HepG2 (cell line): ENCODE measurements around the gene RPL3. TPM values are rescaled to one million over a fixed set of nuclear protein-coding genes. Genes with fewer than 3 reads are reported as not detected.
A peak's percentile ranks its signal among the peaks of the same experiment; 100 is the strongest.

Source experiments
- ATAC-seq: fragments of 200-7000 bp; cut with Tn5 transposase; 3 replicates; pipeline ENCODE4 v1.9.1; 2020; ENCODE audit warnings: mild to moderate bottlenecking, moderate library complexity
- BruUV-seq: library from RNA; stranded (reverse); fragments of 400-500 nt; replicated peaks from 2 replicates; lab custom pipeline; 2021; lab: Mats Ljungman, UMichigan
- CTCF ChIA-PET: fragments of 300-600 bp; formaldehyde crosslinking; extraction: SDS; loops from one replicate; lab custom pipeline; 2021; ENCODE audit warnings: low total read pairs, inconsistent platforms, low intra/inter-chr PET ratio; lab: Yijun Ruan, JAX
- POLR2A ChIA-PET: fragments of 350-600 bp; sonication (Branson Sonifier 250); formaldehyde crosslinking; loops from one replicate; lab custom pipeline; 2020; ENCODE audit warnings: antibody characterized with exemption, inconsistent platforms; lab: Yijun Ruan, JAX
- DNase-seq: peaks from one replicate; pipeline ENCODE4 v3.0.0-alpha.2; 2015; ENCODE audit warnings: low spot score
- FAIRE-seq: peaks from 3 replicates; lab custom pipeline; 2011; peaks lifted over from hg19 to GRCh38; lab: Jason Lieb, UNC
- H2AFZ ChIP-seq: one replicate; pipeline ENCODE4 v1.6.1; 2011; ENCODE audit warnings: low read length, inconsistent platforms
- H3K27ac ChIP-seq: fragments of 300-600 bp; 3 replicates; pipeline ENCODE4 v1.8.0; 2011; ENCODE audit warnings: mixed run types, mild to moderate bottlenecking, mixed read lengths, low read length, inconsistent platforms; ENCODE audit not compliant: insufficient read depth; ENCODE audit errors: extremely low read length
- H3K27me3 ChIP-seq, 2 experiments: fragments of 200-600 bp in 1 of 2; 2 replicates in 1 of 2; 3 replicates in 1 of 2; pipeline versions ENCODE4 v1.6.0 to v1.8.0; 2011; ENCODE audit warnings: low read length in 2 of 2, mild to moderate bottlenecking in 2 of 2, moderate library complexity in 2 of 2, inconsistent platforms in 1 of 2; ENCODE audit not compliant: insufficient read depth in 2 of 2, control insufficient read depth in 1 of 2
- H3K36me3 ChIP-seq, 2 experiments: fragments of 200-600 bp in 1 of 2; replicated peaks in 1 of 2; 2 replicates in 1 of 2; 3 replicates in 1 of 2; pipeline versions ENCODE4 v1.5.1 to v1.8.0; 2011; ENCODE audit warnings: low read length in 2 of 2, inconsistent platforms in 1 of 2; ENCODE audit not compliant: insufficient read depth in 2 of 2, control insufficient read depth in 1 of 2
- H3K4me1 ChIP-seq: 2 replicates; pipeline ENCODE4 v1.5.1; 2012; ENCODE audit warnings: low read length, inconsistent platforms; ENCODE audit not compliant: insufficient read depth
- H3K4me2 ChIP-seq: 2 replicates; pipeline ENCODE4 v1.6.0; 2011; ENCODE audit warnings: low read depth, low read length, inconsistent platforms
- H3K4me3 ChIP-seq, 3 experiments: fragments of 200-600 bp in 1 of 3; sonication (generic), shearing (Covaris generic) in 1 of 3; replicated peaks in 1 of 3; 2 replicates each; pipeline ENCODE4 v1.5.1; 2011 to 2016; ENCODE audit warnings: low read length in 3 of 3, inconsistent platforms in 2 of 3, low read depth in 2 of 3, mild to moderate bottlenecking in 2 of 3, control low read depth in 1 of 3, mixed read lengths in 1 of 3; ENCODE audit not compliant: insufficient read depth in 1 of 3
- H3K79me2 ChIP-seq: one replicate; pipeline ENCODE4 v1.6.1; 2011; ENCODE audit warnings: low read length, inconsistent platforms; ENCODE audit not compliant: insufficient read depth
- H3K9ac ChIP-seq: 2 replicates; pipeline ENCODE4 v1.6.0; 2011; ENCODE audit warnings: mild to moderate bottlenecking, low read depth, low read length, inconsistent platforms; ENCODE audit not compliant: insufficient read depth
- H3K9me3 ChIP-seq: 2 replicates; pipeline ENCODE4 v1.5.1; 2012; ENCODE audit warnings: mild to moderate bottlenecking, low read length
- H4K20me1 ChIP-seq: 2 replicates; pipeline ENCODE4 v1.6.0; 2011; ENCODE audit warnings: inconsistent platforms, mild to moderate bottlenecking, low read length, moderate library complexity; ENCODE audit not compliant: insufficient read depth
- AKNA ChIP-seq: sonication (generic); formaldehyde crosslinking; IDR thresholded peaks from 2 replicates; pipeline ENCODE4 v1.4.0; 2020; ENCODE audit warnings: missing genetic modification reagents, borderline replicate concordance
- CEBPG ChIP-seq: IDR thresholded peaks from 2 replicates; pipeline ENCODE4 v1.6.1; 2016
- NFE2L2 ChIP-seq: fragments of 150-350 bp; IDR thresholded peaks from 2 replicates; pipeline ENCODE4 v1.6.1; 2014; ENCODE audit warnings: low read length
- PLRG1 ChIP-seq: fragments of 450-650 bp; conservative IDR thresholded peaks from 2 replicates; pipeline ENCODE4 v1.6.1; 2016
- TBX2 ChIP-seq: sonication (generic); formaldehyde crosslinking; IDR thresholded peaks from 2 replicates; pipeline ENCODE4 v1.5.0; 2020; ENCODE audit warnings: missing genetic modification reagents, mild to moderate bottlenecking, borderline replicate concordance
- TCF12 ChIP-seq, 2 experiments: fragments of 450-650 bp in 1 of 2; sonication (generic) in 1 of 2; formaldehyde crosslinking in 1 of 2; IDR thresholded peaks; 2 replicates each; pipeline versions ENCODE4 v1.6.1 to v1.8.0; 2017 to 2022; ENCODE audit warnings: antibody characterized with exemption in 1 of 2, mild to moderate bottlenecking in 1 of 2, missing genetic modification reagents in 1 of 2, moderate library complexity in 1 of 2
- ZBTB14 ChIP-seq: sonication (generic); formaldehyde crosslinking; IDR thresholded peaks from 2 replicates; pipeline ENCODE4 v1.4.0; 2020; ENCODE audit warnings: missing genetic modification reagents
- ZFY ChIP-seq: sonication (generic); formaldehyde crosslinking; IDR thresholded peaks from 2 replicates; pipeline ENCODE4 v1.4.0; 2020; ENCODE audit warnings: missing genetic modification reagents
- ZNF30 ChIP-seq: sonication (generic); formaldehyde crosslinking; IDR thresholded peaks from 2 replicates; pipeline ENCODE4 v1.5.0; 2020; ENCODE audit warnings: mild to moderate bottlenecking, missing genetic modification reagents
- ZNF607 ChIP-seq: sonication (generic); formaldehyde crosslinking; IDR thresholded peaks from 2 replicates; pipeline ENCODE4 v1.5.1; 2020; ENCODE audit warnings: missing genetic modification reagents, mild to moderate bottlenecking, borderline replicate concordance
- WGBS: methylation state at CpG from one replicate; pipeline ENCODE4 v1.1.6; 2017; ENCODE audit warnings: low lambda C conversion rate; 5-methylcytosine and 5-hydroxymethylcytosine counted together
- in situ Hi-C: cut with HindIII; loops from 2 replicates; pipeline ENCODE4 v1.10.0; 2017; ENCODE audit warnings: low pct_unique_long_range_greater_than_20kb; ENCODE audit not compliant: extremely low pct_ligation_motif_present
- intact Hi-C: fragments of 100-400 bp; cut with micrococcal nuclease; formaldehyde crosslinking; loops from one replicate; pipeline ENCODE4 v1.10.0; 2022; ENCODE audit not compliant: unreplicated experiment
- polyA plus RNA-seq, 8 experiments: library from polyadenylated mRNA; depleted of rRNA in 3 of 8; stranded (reverse) in 7 of 8; unstranded in 1 of 8; fragments of >200 nt; fragmentation: Illumina TruSeq in 4 of 8; extraction: Trizol in 4 of 8; gene quantifications; 2 replicates each; pipeline versions ENCODE4 v1.2.1 to v1.2.3, GENCODE V29; 2011 to 2016; ENCODE audit warnings: low read depth in 4 of 8, missing spikeins in 1 of 8, mixed read lengths in 1 of 8; ENCODE audit not compliant: insufficient read depth in 1 of 8
- total RNA-seq, 5 experiments: library from RNA; depleted of rRNA; stranded (reverse); fragments of >200 nt; fragmentation: Illumina TruSeq; extraction: Trizol; gene quantifications; 2 replicates each; pipeline ENCODE4 v1.2.3, GENCODE V29; 2016; ENCODE audit warnings: low read depth in 1 of 5

The RPL3 gene
- total and polyA plus RNA-seq, 2 of the 13 experiments (the other 11 are each of a cell fraction or from before 2014, with no cell fraction given) = 1,051 to 3,279 TPM

GRCh38 chr22:39349506-39349966, 30.1 kb upstream of the RPL3 start:
- H2AFZ ChIP-seq = no peak overlapping the region
- in situ Hi-C loops = no loop called here

GRCh38 chr22:39348909-39349505, 29.6 kb upstream of the RPL3 start:
- Histone ChIP-seq H3K4me3 (peak overlapping the region; percentile 42 to 79 (median 63)), H3K27me3 (peaks cover 12 to 27% of the 10 kb centered on the region in 2 experiments), H3K4me2 (peak overlapping the region; percentile 85), H4K20me1 (no peaks in the 10 kb centered on the region), H3K27ac (no peak overlapping the region), H3K9me3 (no peaks in the 10 kb centered on the region), H3K36me3 (no peaks in the 10 kb centered on the region), H3K4me1 (peaks cover 23% of the 10 kb centered on the region), H3K79me2 (no peaks in the 10 kb centered on the region), H3K9ac (0 out of 2 replicates have a peak overlapping the region, but pooled peaks have one; percentile 2), H2AFZ (no peak overlapping the region)
- ChIA-PET POLR2A (interaction anchor here (1.4 kb wide), 1 partner anchor 29 kb away, joined by 7 read pairs; the partner anchor contains the start of gene RPL3), CTCF (no interaction called here)
- FAIRE-seq (no peak), ATAC-seq (no peak; the same call in 2 of the 3 replicates), DNase-seq (no peak)
- in situ Hi-C loops = no loop called here
- no TSS peak for BruUV-seq
- 2% methylated on average over 10 of the region's 11 CpGs for WGBS
- intact Hi-C loops = no loop called here
- TF ChIP-seq ZNF607 (CRISPR knock-in tag) = no peak
- TF ChIP-seq TCF12 (IDR thresholded peaks at IDR 0.05) = no peak
- no peak for TF ChIP-seq TCF12 (CRISPR knock-in tag; IDR thresholded peaks at IDR 0.05)
- no peak for TF ChIP-seq AKNA (CRISPR knock-in tag)
- no peak for TF ChIP-seq ZNF30
- peak; percentile 78 for TF ChIP-seq CEBPG (CRISPR knock-in tag)
- no peak for TF ChIP-seq PLRG1

More at GRCh38 chr22:39349506-39349966, 30.1 kb upstream of the RPL3 start:
- Histone ChIP-seq H3K27me3 (peaks cover 12 to 27% of the 10 kb centered on the region in 2 experiments), H3K9me3 (no peaks in the 10 kb centered on the region), H3K27ac (no peak overlapping the region), H3K36me3 (no peaks in the 10 kb centered on the region), H3K9ac (0 out of 2 replicates have a peak overlapping the region, but pooled peaks have one; percentile 2), H3K4me2 (peak overlapping the region; percentile 85), H3K4me3 (peak overlapping the region; percentile 42 to 79 (median 63))
- intact Hi-C loops = no loop called here
- ATAC-seq = peak; percentile 20; the same call in 1 of the 3 replicates
- no peak for FAIRE-seq
- 3% methylated on average over 11 of the region's 57 CpGs for WGBS
- no TSS peak for BruUV-seq
- no peak for DNase-seq
- peak; percentile 32; the same call in 1 of the 2 replicates for TF ChIP-seq ZFY (CRISPR knock-in tag)
- TF ChIP-seq NFE2L2 = no peak
- peak; percentile 82 for TF ChIP-seq ZBTB14
- no peak for TF ChIP-seq TBX2 (CRISPR knock-in tag)
- TF ChIP-seq, all 625 proteins: peak for 2
- no peaks in the 10 kb centered on the region for H3K79me2 ChIP-seq
- ChIA-PET POLR2A (interaction anchor here (1.4 kb wide), 1 partner anchor 30 kb away, joined by 7 read pairs; the partner anchor contains the start of gene RPL3), CTCF (no interaction called here)
- peaks cover 22% of the 10 kb centered on the region for H3K4me1 ChIP-seq
- H4K20me1 ChIP-seq = no peaks in the 10 kb centered on the region
